ENCODE results near the gene DDX27.

The DDX27 gene

DNA sequence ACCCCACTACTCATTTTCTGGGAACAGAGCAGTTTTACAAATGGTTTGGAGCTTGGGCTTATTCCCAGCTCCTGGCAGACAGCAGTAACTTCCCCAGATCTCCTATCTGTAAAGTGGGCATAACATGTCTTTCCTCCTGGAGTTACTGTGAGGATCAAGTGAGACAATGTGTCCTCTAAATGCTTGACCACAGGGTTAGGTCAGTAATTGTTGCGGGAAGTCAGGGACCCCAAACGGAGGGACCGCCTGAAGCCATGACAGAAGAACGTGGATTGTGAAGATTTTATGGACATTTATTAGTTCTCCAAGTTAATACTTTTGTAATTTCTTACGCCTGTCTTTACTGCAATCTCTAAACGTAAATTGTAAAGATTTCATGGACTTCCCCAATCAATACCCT lies 73.9 kb downstream of the DDX27 start:
- DNase-seq, result no peak
